Left ventricle myocardium inferior (tissue), 1 donor: Measurements from ENCODE around the gene EPHA5. TPM values are rescaled to one million over a fixed set of nuclear protein-coding genes. Genes with fewer than 3 reads are reported as not detected.

ENCODE experiments used
- DNase-seq: peaks from one replicate; pipeline ENCODE4 v3.0.0-alpha.2; 2020
- H3K27ac ChIP-seq: fragments of 200-600 bp; replicated peaks from 2 replicates; pipeline ENCODE4 v1.8.0; 2021
- H3K27me3 ChIP-seq: fragments of 200-600 bp; 2 replicates; pipeline ENCODE4 v1.8.0; 2021; ENCODE audit warnings: low read depth
- H3K36me3 ChIP-seq: fragments of 200-600 bp; 2 replicates; pipeline ENCODE4 v1.8.0; 2021
- H3K4me1 ChIP-seq: fragments of 200-600 bp; 2 replicates; pipeline ENCODE4 v1.8.0; 2021
- H3K4me3 ChIP-seq: fragments of 200-600 bp; 2 replicates; pipeline ENCODE4 v1.8.0; 2021; ENCODE audit warnings: mild to moderate bottlenecking, moderate library complexity
- H3K9me3 ChIP-seq: fragments of 200-600 bp; replicated peaks from 2 replicates; pipeline ENCODE4 v1.8.0; 2021
- intact Hi-C: fragments of 100-400 bp; cut with micrococcal nuclease; formaldehyde crosslinking; loops from one replicate; pipeline ENCODE4 v1.11.0; 2022
- total RNA-seq: library from RNA; stranded (reverse); fragmentation: NEBNext Ultra II Directional; extraction: Animal tissue kit (Norgen Biotek cat#: 25700); gene quantifications from one replicate; pipeline ENCODE4 v1.2.1, GENCODE V29; 2021
- TF ChIP-seq, protein P1 (sequence below): fragments of 200-600 bp; IDR thresholded peaks from 2 replicates; pipeline ENCODE4 v1.8.0; 2021; ENCODE audit warnings: antibody characterized with exemption, mild to moderate bottlenecking, borderline replicate concordance
- donor health status: DM: no; HTN: yes; CAD: no; lungs with severe emphysema.

The EPHA5 gene
- total RNA-seq, 1 donor from 2014 or later, result not detected

DNA sequence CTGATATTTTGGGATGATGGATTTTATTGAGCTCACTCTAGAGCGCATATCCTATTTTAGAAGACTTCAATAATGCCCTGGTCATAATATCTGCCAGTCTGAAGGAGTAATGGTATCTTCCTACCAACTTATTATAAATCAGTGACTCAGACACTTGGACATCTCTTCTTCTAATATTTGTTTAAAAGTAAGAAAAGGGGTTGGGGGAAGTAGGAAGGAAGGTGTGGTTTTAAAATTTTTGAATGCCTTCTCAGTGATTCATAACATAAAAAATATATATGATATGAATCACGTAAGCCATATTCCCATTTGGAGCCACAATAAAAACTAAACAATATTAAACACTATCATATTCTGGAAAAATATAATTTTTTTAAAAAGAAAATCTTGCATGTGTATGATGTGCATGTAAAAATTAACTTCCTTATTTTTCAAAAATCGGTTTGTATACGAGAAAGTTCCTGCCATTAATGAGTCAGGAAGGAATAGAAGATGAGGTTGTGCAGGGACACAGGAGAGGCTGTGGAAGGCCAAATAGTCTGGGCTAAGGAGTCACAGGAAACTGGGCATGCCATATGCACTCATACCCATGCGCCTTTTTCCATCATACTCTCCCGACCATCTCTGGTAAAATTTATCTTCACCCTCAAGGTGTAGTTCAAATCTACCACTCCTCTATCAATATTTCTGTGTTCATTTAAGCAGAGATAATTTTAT is 286.5 kb downstream of the EPHA5 start:
- DNase-seq, result no peak

GRCh38 chr4:65381648-65382047 is 288.6 kb downstream of the EPHA5 start:
- Histone ChIP-seq H3K36me3 (no peaks in the 10 kb centered on the region), H3K4me3 (no peak overlapping the region), H3K27ac (no peak overlapping the region), H3K4me1 (no peaks in the 10 kb centered on the region), H3K9me3 (no peaks in the 10 kb centered on the region), H3K27me3 (no peaks in the 10 kb centered on the region)
- TF ChIP-seq, protein P1, sequence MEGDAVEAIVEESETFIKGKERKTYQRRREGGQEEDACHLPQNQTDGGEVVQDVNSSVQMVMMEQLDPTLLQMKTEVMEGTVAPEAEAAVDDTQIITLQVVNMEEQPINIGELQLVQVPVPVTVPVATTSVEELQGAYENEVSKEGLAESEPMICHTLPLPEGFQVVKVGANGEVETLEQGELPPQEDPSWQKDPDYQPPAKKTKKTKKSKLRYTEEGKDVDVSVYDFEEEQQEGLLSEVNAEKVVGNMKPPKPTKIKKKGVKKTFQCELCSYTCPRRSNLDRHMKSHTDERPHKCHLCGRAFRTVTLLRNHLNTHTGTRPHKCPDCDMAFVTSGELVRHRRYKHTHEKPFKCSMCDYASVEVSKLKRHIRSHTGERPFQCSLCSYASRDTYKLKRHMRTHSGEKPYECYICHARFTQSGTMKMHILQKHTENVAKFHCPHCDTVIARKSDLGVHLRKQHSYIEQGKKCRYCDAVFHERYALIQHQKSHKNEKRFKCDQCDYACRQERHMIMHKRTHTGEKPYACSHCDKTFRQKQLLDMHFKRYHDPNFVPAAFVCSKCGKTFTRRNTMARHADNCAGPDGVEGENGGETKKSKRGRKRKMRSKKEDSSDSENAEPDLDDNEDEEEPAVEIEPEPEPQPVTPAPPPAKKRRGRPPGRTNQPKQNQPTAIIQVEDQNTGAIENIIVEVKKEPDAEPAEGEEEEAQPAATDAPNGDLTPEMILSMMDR, result no peak
- DNase-seq, result no peak
- intact Hi-C loops, result no loop called here

More for the DNA sequence above, 286.5 kb downstream of the EPHA5 start:
- intact Hi-C loops, result no loop called here
- H3K4me3 ChIP-seq, result no peak overlapping the region
- no peaks in the 10 kb centered on the region for H3K4me1 ChIP-seq
- no peaks in the 10 kb centered on the region for H3K36me3 ChIP-seq
- TF ChIP-seq, protein P1, result no peak
- peaks cover 7% of the 10 kb centered on the region for H3K9me3 ChIP-seq
- no peak overlapping the region for H3K27ac ChIP-seq
- H3K27me3 ChIP-seq, result no peaks in the 10 kb centered on the region

DNA sequence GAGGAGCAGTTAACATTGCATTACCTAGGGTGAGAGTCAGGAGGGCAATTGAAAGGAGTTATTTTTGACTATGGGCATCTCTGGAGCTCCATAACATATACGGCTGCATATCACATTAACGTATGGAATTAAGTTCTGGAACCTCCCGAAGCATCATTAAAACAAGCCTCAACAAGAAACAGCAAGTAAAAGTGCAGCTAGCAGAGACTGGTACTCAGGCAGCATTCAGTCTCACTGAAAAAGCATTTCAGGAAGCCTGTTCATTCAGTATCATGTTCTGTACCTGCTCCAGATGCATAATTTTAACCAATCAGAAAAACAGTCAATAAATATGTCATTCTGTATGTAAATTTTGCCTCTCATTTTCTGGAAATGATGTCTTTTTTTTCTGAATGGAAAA is 299.6 kb downstream of the EPHA5 start:
- Histone ChIP-seq H3K27me3 (no peaks in the 10 kb centered on the region), H3K36me3 (no peaks in the 10 kb centered on the region), H3K4me3 (no peak overlapping the region), H3K4me1 (no peaks in the 10 kb centered on the region), H3K9me3 (no peaks in the 10 kb centered on the region), H3K27ac (no peak overlapping the region)
- DNase-seq, result no peak
- intact Hi-C loops, result no loop called here
- TF ChIP-seq, protein P1, result no peak

GRCh38 chr4:65367306-65367705 is 303.0 kb downstream of the EPHA5 start:
- H3K4me1 ChIP-seq, result no peaks in the 10 kb centered on the region
- H3K4me3 ChIP-seq, result no peak overlapping the region
- no peak for DNase-seq
- H3K27ac ChIP-seq, result no peak overlapping the region
- intact Hi-C loops, result no loop called here
- H3K27me3 ChIP-seq, result no peaks in the 10 kb centered on the region
- TF ChIP-seq, protein P1, result no peak
- H3K9me3 ChIP-seq, result no peaks in the 10 kb centered on the region
- no peaks in the 10 kb centered on the region for H3K36me3 ChIP-seq

DNA sequence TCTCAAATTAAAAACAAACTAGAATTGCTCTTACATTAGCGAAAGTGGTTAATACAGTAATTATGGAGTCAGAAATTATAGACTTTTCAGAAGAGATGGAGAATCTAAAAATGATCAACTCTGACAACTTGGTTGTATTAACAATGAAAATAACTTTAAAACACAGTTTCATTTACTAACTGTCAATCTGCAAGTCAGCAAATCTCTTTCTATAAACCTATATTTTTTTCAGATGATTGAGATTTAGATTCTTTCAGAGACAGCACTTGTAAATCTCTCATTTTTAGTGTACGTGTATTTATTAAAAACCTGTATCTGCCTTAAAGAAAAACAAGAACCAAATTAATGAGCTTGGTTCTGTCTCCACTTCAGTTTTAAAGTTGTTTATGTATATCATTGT is 311.4 kb downstream of the EPHA5 start:
- Histone ChIP-seq H3K4me1 (no peaks in the 10 kb centered on the region), H3K36me3 (no peaks in the 10 kb centered on the region), H3K27me3 (no peaks in the 10 kb centered on the region), H3K9me3 (no peaks in the 10 kb centered on the region), H3K4me3 (no peak overlapping the region), H3K27ac (no peak overlapping the region)
- intact Hi-C loops, result no loop called here
- no peak for DNase-seq
- TF ChIP-seq, protein P1, result no peak
